Stimulated activated CD8-positive, alpha-beta memory T cell treated with anti-CD3 and anti-CD28 coated beads, Interleukin-4, amount 100 ng/mL, for 4 hours (primary cell): Measurements from ENCODE around the gene DNAJB1.

ENCODE experiments used
- DNase-seq, 2 donors: peaks; one replicate each; pipeline ENCODE4 v3.0.0-alpha.2; 2020; ENCODE audit warnings: low read depth in 2 of 2, low spot score in 1 of 2

DNAJB1 gene

DNA sequence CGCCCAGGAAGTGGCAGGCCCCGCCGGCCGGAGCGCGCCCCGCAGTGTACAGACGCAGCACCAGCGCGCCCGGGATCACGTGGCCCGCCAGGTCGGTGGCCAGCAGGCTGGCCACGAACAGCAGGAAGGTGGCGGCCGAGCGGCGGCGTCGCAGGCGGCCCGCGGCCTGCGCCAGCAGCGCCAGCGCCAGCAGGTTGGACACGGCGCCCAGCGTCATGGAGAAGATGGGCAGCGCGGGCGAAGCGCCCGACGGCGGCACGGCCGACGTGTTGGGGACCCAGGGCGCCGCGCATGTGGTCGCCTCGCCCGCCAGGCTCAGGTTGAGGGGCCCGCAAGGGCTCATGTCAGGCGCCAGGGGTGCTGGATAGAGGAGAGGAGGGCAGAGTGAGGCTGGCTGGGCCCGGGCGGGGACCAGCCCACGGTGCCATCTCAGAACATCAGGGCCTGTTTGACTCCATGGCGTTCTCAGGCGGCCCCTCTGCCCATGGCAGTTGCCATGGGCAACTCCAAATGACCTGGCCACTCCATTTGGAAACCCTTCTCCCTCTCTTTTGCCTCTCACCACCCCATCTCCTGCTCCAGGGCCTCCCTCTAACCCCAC, 44.1 kb downstream of the DNAJB1 start:
- no peak for DNase-seq

DNA sequence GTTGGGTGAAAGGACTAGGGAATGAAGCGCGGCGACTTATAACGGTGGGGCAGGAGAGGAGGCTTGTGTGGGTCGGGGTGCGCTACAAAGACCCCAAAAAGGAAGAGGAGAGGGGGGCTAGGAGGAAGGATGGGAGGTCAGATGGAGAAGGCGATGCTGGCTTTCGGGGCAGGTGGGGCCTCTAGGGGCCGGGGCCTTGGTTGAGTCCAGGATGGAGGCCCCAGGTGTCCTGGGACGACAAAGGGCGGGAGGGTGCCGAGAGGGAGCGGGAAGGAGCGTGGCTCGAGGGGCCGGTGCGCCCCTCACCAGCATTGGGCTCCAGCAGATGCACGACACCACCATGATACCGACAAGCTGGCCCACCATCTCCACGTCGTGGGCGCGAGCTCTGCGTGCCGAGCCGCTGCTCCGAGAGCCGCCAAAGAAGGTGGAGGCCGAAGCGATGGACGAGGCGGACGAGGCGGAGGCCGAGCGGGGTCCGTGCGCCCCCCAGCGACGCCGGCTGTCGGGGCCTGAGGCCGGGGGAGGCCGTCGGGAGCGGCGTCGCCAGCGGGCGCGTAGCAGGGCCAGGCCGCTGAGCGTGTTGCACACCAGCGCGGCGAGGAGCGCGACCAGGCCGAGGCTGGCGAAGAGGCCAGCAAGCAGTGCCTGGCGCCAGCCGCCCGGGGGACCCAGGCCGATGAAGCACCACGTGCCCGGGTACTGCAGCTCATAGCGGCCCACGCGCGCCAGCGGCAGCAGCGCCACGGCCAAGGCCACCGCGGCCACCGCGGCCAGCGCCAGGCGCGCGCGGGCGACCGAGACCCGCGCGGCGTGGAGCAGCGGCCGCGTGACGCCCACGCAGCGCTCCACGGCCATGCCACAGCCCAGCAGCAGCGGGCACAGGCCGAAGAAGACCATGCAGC, 44.9 kb downstream of the DNAJB1 start:
- DNase-seq: no peak

DNA sequence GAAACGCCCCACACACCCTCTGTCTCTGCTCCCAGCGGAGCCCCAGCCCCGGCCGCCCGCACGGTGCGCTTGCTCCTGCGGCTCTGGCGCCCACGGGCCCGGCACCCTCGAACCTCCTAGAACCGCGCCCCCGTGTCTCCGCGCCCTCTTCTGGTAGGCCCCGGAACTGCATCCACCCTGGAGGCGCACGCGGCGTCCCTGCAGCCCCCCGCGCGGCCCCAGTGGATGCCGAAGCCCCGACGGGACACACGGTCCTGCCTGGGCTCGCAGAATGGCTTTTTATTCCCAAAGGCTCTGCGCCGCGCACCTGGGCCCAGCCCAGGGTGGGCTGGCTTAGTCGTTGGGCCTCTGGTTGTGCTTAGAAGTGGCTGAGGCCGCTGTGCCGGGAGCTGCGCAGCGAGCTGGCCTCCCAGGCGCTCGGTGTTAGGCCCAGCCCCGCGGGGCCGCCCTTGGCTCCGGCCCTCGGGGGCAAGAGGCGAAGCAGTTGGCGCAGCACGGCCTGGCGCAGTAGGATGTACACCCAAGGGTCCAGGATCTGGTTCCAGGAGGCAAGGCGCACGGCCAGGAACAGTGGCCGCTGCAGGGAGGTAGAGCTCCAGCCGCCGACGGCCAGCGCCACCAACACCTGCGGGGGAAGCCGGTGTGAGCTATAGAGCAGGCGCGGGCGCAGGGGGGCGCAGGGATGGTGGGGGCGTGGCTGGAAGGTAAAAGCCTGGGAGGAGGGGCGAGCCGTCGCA, 45.8 kb downstream of the DNAJB1 start:
- peak; percentile 72 to 93 for DNase-seq

DNA sequence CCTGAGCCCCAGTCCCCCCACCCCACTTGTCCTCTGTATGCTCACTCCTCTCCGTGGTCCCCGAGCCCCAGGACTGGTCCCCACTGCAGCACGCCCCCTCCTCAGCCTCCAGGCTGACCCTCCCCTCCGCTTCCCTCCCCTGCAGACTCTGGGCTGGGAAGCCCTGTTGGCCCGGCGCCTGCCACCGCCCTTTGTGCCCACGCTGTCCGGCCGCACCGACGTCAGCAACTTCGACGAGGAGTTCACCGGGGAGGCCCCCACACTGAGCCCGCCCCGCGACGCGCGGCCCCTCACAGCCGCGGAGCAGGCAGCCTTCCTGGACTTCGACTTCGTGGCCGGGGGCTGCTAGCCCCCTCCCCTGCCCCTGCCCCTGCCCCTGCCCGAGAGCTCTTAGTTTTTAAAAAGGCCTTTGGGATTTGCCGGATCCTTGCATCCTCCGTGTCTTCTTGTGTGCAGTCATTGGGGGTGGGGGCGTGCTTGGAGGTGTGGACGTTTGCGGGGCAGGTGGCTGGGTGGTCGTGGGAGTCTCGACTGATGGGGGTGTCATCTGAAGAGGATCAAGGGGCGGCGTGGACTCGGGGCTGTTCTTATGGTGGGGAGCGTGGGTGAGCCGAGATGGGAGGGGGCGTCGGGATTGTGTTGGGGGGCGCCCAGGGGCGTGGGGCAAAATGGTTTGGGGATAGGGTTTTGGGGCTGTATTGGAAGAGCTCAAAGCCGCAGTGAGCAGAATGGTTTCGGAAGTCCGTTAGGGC, 46.6 kb downstream of the DNAJB1 start:
- DNase-seq: no peak

DNA sequence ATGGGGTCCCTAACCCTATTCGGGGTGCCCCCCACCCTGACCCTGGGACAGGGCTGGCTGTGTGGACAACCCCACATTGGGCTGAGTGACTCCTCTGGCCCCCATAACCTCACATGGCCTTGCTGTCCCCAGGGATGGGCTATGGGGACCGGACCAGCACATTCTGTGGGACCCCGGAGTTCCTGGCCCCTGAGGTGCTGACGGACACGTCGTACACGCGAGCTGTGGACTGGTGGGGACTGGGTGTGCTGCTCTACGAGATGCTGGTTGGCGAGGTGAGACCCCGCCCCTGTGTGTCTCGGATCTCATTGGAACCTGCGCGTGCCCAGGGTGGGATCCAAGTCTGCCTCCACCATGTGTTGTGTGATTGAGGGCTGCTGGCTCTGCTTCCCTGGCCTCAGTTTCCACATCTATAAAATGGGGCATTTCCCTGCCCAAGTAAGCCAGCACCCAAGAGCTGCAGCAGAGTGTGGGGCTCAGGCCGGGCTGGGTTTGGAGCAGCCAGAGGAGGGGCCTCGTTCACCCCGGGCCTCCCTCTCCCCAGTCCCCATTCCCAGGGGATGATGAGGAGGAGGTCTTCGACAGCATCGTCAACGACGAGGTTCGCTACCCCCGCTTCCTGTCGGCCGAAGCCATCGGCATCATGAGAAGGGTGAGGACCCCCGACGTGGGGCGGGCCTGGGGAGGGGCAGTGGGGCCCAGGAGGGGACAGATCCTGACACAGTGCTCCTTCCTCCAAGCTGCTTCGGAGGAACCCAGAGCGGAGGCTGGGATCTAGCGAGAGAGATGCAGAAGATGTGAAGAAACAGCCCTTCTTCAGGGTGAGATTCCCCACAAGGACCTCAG, 47.9 kb downstream of the DNAJB1 start:
- no peak for DNase-seq

DNA sequence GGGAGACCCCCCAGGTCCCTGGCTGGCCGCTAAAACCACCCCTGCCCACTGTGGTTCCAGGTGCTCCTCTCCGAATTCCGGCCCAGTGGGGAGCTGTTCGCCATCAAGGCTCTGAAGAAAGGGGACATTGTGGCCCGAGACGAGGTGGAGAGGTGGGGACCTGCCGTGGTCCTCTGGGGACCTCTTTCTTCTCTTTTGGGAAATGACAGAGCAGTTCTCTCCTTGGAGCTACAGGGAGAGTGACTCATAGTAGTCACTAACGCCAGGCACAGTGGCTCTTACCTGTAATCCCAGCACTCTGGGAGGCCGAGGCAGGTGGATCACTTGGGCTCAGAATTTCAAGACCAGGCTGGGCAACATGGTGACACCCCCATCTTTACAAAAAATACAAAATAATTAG, 50.4 kb downstream of the DNAJB1 start:
- no peak for DNase-seq

DNA sequence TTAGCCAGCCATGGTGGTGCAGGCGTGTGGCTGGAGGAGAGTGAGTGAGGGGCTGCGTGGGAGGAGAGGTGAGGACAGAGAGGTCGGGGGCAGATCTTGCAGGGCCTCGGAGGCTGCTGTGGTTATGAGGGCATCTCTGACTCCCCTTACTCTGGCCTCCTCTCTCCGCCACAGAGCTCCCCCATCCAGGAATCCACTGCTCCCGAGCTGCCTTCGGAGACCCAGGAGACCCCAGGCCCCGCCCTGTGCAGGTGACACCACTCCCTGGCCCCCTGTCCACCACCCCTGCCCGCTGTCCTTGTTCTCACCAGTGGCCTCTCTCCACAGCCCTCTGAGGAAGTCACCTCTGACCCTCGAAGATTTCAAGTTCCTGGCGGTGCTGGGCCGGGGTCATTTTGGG, 50.8 kb downstream of the DNAJB1 start:
- no peak for DNase-seq
